Measurements from ENCODE around the gene GTPBP3. TPM values are rescaled to one million over a fixed set of nuclear protein-coding genes. Genes with fewer than 3 reads are reported as not detected.

GTPBP3 gene
- polyA plus RNA-seq, 1 donor (not counting 4 experiments of a cell fraction or from before 2014, with no cell fraction given), result 7.2 TPM

- H3K9me3 ChIP-seq (ENCODE audit: control insufficient read depth, low read depth, low read length), result no peaks in the 10 kb centered on the region
- no peak overlapping the region for H3K27ac ChIP-seq (ENCODE audit: control insufficient read depth, insufficient read depth, low read length)
- H3K79me2 ChIP-seq (ENCODE audit: control insufficient read depth, insufficient read depth, low read length), result no peaks in the 10 kb centered on the region
- H3K4me3 ChIP-seq (ENCODE audit: control insufficient read depth in 2 of 3, extremely low read depth in 1 of 3, insufficient read depth in 2 of 3, low read depth in 1 of 3, low read length in 3 of 3), result no peak overlapping the region
- H3K36me3 ChIP-seq (ENCODE audit: control insufficient read depth in 2 of 2, extremely low read depth in 1 of 2, insufficient read depth in 2 of 2, low read length in 2 of 2), result peaks cover 13 to 18% of the 10 kb centered on the region in 2 experiments
- H4K20me1 ChIP-seq (ENCODE audit: control insufficient read depth, extremely low read depth, insufficient read depth, low read length), result no peaks in the 10 kb centered on the region
- H3K9me1 ChIP-seq (ENCODE audit: control insufficient read depth, extremely low read depth, insufficient read depth, low read length), result no peaks in the 10 kb centered on the region
- no peak overlapping the region for H3K4me2 ChIP-seq (ENCODE audit: control insufficient read depth, extremely low read depth, insufficient read depth, low read depth, low read length)
- dilution Hi-C loops (cut with MboI; ENCODE audit: extremely low pct_ligation_motif_present, low sequenced_read_pairs), result no loop called here
- no peak overlapping the region for H2AFZ ChIP-seq (ENCODE audit: control insufficient read depth, low read length)
- H3K4me1 ChIP-seq (ENCODE audit: control insufficient read depth, extremely low read depth, insufficient read depth, low read length), result peaks cover 13% of the 10 kb centered on the region
- TF ChIP-seq CTCF (optimal IDR thresholded peaks at IDR 0.05 in 1 of 3, IDR thresholded peaks at IDR 0.05 in 1 of 3, conservative IDR thresholded peaks at IDR 0.05 in 1 of 3; ENCODE audit: extremely low read depth in 1 of 3, insufficient read depth in 2 of 3, low read length in 3 of 3), result no peak
- TF ChIP-seq EZH2 (IDR thresholded peaks at IDR 0.05; ENCODE audit: low read length), result no peak
- DNase-seq (ENCODE audit: low read depth, low spot score) (no peak), FAIRE-seq (no peak)
- peaks cover 14% of the 10 kb centered on the region for H3K27me3 ChIP-seq (ENCODE audit: control insufficient read depth, extremely low read depth, insufficient read depth, low read length)
- H3K9ac ChIP-seq (ENCODE audit: control insufficient read depth, extremely low read depth, insufficient read depth, low read length), result no peak overlapping the region
Measured at GRCh38 chr19:17325133-17325532, 12.2 kb upstream of the GTPBP3 start.

GRCh38 chr19:17325881-17326594 lies 11.3 kb upstream of the GTPBP3 start:
- TF ChIP-seq CTCF (optimal IDR thresholded peaks at IDR 0.05 in 1 of 3, IDR thresholded peaks at IDR 0.05 in 1 of 3, conservative IDR thresholded peaks at IDR 0.05 in 1 of 3; ENCODE audit: extremely low read depth in 1 of 3, insufficient read depth in 2 of 3, low read length in 3 of 3) (no peak), EZH2 (IDR thresholded peaks at IDR 0.05; ENCODE audit: low read length) (no peak)
- Histone ChIP-seq H3K27ac (ENCODE audit: control insufficient read depth, insufficient read depth, low read length) (no peak overlapping the region), H3K27me3 (ENCODE audit: control insufficient read depth, extremely low read depth, insufficient read depth, low read length) (peaks cover 23% of the 10 kb centered on the region), H3K36me3 (ENCODE audit: control insufficient read depth in 2 of 2, extremely low read depth in 1 of 2, insufficient read depth in 2 of 2, low read length in 2 of 2) (peaks cover 9 to 10% of the 10 kb centered on the region in 2 experiments), H3K4me3 (ENCODE audit: control insufficient read depth in 2 of 3, extremely low read depth in 1 of 3, insufficient read depth in 2 of 3, low read depth in 1 of 3, low read length in 3 of 3) (no peak overlapping the region), H3K79me2 (ENCODE audit: control insufficient read depth, insufficient read depth, low read length) (no peaks in the 10 kb centered on the region), H3K9me1 (ENCODE audit: control insufficient read depth, extremely low read depth, insufficient read depth, low read length) (no peaks in the 10 kb centered on the region), H3K9ac (ENCODE audit: control insufficient read depth, extremely low read depth, insufficient read depth, low read length) (no peak overlapping the region), H3K9me3 (ENCODE audit: control insufficient read depth, low read depth, low read length) (no peaks in the 10 kb centered on the region), H4K20me1 (ENCODE audit: control insufficient read depth, extremely low read depth, insufficient read depth, low read length) (no peaks in the 10 kb centered on the region), H3K4me1 (ENCODE audit: control insufficient read depth, extremely low read depth, insufficient read depth, low read length) (peaks cover 13% of the 10 kb centered on the region), H2AFZ (ENCODE audit: control insufficient read depth, low read length) (no peak overlapping the region), H3K4me2 (ENCODE audit: control insufficient read depth, extremely low read depth, insufficient read depth, low read depth, low read length) (peak overlapping the region; percentile 10)
- FAIRE-seq (no peak), DNase-seq (ENCODE audit: low read depth, low spot score) (no peak)
- dilution Hi-C loops (cut with MboI; ENCODE audit: extremely low pct_ligation_motif_present, low sequenced_read_pairs), result no loop called here
